H1 (cell line): ENCODE measurements around the gene FAIM2. TPM values are rescaled to one million over a fixed set of nuclear protein-coding genes. Genes with fewer than 3 reads are reported as not detected.
A peak's percentile ranks its signal among the peaks of the same experiment; 100 is the strongest.

Source experiments
- CTCF ChIA-PET: fragments of 300-600 bp; sonication (Branson Sonifier 250); formaldehyde crosslinking; loops from one replicate; lab custom pipeline; 2021; ENCODE audit not compliant: partially characterized antibody; lab: Charles Lee
- POLR2A ChIA-PET: fragments of 300-600 bp; sonication (Branson Sonifier 250); formaldehyde crosslinking; loops from one replicate; lab custom pipeline; 2021; ENCODE audit warnings: inconsistent platforms; ENCODE audit not compliant: partially characterized antibody; lab: Charles Lee
- DNase-seq, 2 experiments: peaks; one replicate each; pipeline versions ENCODE4 v3.0.0 to v3.0.0-alpha.2; 2010 to 2022; ENCODE audit warnings: low spot score in 2 of 2, low read depth in 1 of 2, mixed read lengths in 1 of 2
- FAIRE-seq: peaks from 2 replicates; lab custom pipeline; 2011; peaks lifted over from hg19 to GRCh38; lab: Jason Lieb, UNC
- H2AFZ ChIP-seq: 2 replicates; pipeline ENCODE4 v1.8.1; 2012; ENCODE audit warnings: low read length, inconsistent platforms
- H2AK5ac ChIP-seq: 2 replicates; pipeline ENCODE4 v1.6.1; 2013; ENCODE audit warnings: low read depth, low read length
- H2BK120ac ChIP-seq: replicated peaks from 2 replicates; pipeline ENCODE3; 2013; ENCODE audit warnings: low read depth, low read length, inconsistent platforms
- H2BK12ac ChIP-seq: 2 replicates; pipeline ENCODE4 v1.6.1; 2013; ENCODE audit warnings: low read depth, low read length
- H2BK15ac ChIP-seq: 2 replicates; pipeline ENCODE4 v1.6.1; 2013; ENCODE audit warnings: low read length
- H2BK20ac ChIP-seq: 2 replicates; pipeline ENCODE4 v1.6.1; 2013; ENCODE audit warnings: low read length
- H2BK5ac ChIP-seq: 2 replicates; pipeline ENCODE4 v1.6.1; 2013; ENCODE audit warnings: low read depth, low read length
- H3K14ac ChIP-seq: 2 replicates; pipeline ENCODE4 v1.6.1; 2013; ENCODE audit warnings: inconsistent platforms; ENCODE audit not compliant: insufficient read length
- H3K18ac ChIP-seq: 2 replicates; pipeline ENCODE4 v1.6.1; 2013; ENCODE audit warnings: low read length; ENCODE audit errors: extremely low read depth
- H3K23ac ChIP-seq: 2 replicates; pipeline ENCODE4 v1.6.1; 2013; ENCODE audit warnings: inconsistent platforms; ENCODE audit not compliant: insufficient read length
- H3K23me2 ChIP-seq: 2 replicates; pipeline ENCODE4 v1.6.1; 2013; ENCODE audit warnings: low read depth, low read length
- H3K27ac ChIP-seq: 2 replicates; pipeline ENCODE4 v1.6.1; 2011; ENCODE audit warnings: low read depth, low read length, inconsistent platforms
- H3K27me3 ChIP-seq, 4 experiments: replicated peaks in 1 of 4; 1 replicate in 1 of 4; 2 replicates in 3 of 4; pipeline versions ENCODE4 v1.6.1 to v1.8.1; 2011 to 2013; ENCODE audit warnings: low read length in 3 of 4, mild to moderate bottlenecking in 3 of 4, inconsistent platforms in 2 of 4, mixed read lengths in 2 of 4, moderate library complexity in 1 of 4; ENCODE audit not compliant: control insufficient read depth in 3 of 4, insufficient read depth in 3 of 4; ENCODE audit errors: extremely low read depth in 1 of 4
- H3K36me3 ChIP-seq, 4 experiments: 2 replicates each; pipeline versions ENCODE4 v1.6.1 to v1.8.1; 2011 to 2013; ENCODE audit warnings: mild to moderate bottlenecking in 4 of 4, low read length in 3 of 4, moderate library complexity in 2 of 4, control low read depth in 1 of 4, inconsistent platforms in 1 of 4; ENCODE audit not compliant: insufficient read depth in 4 of 4, control insufficient read depth in 2 of 4
- H3K4ac ChIP-seq: replicated peaks from 2 replicates; pipeline ENCODE3; 2013; ENCODE audit warnings: low read length, low read depth, mixed read lengths, inconsistent platforms; ENCODE audit not compliant: insufficient read length
- H3K4me1 ChIP-seq, 4 experiments: replicated peaks in 1 of 4; 1 replicate in 1 of 4; 2 replicates in 3 of 4; pipeline versions ENCODE4 v1.6.1 to v1.8.1; 2011 to 2013; ENCODE audit warnings: low read length in 3 of 4, inconsistent platforms in 2 of 4, mixed read lengths in 1 of 4; ENCODE audit not compliant: insufficient read depth in 4 of 4, control insufficient read depth in 3 of 4
- H3K4me2 ChIP-seq, 2 experiments: 2 replicates each; pipeline versions ENCODE4 v1.6.1 to v1.8.1; 2011 to 2013; ENCODE audit warnings: low read depth in 2 of 2, low read length in 2 of 2, control low read depth in 1 of 2, inconsistent platforms in 1 of 2, mild to moderate bottlenecking in 1 of 2; ENCODE audit not compliant: insufficient read depth in 1 of 2
- H3K4me3 ChIP-seq, 4 experiments: fragments of 200-600, 300-600 bp in 1 of 4; sonication (generic), shearing (Covaris generic), sonication (Bioruptor Twin) in 1 of 4; 2 replicates each; pipeline versions ENCODE4 v1.5.1 to v1.8.1; 2011 to 2016; ENCODE audit warnings: low read length in 4 of 4, low read depth in 3 of 4, control low read depth in 2 of 4, inconsistent platforms in 2 of 4, mild to moderate bottlenecking in 2 of 4, mixed read lengths in 1 of 4, moderate library complexity in 1 of 4; ENCODE audit not compliant: insufficient read depth in 2 of 4; ENCODE audit errors: extremely low read depth in 1 of 4
- H3K56ac ChIP-seq: replicated peaks from 2 replicates; pipeline ENCODE3; 2013; ENCODE audit warnings: low read depth, mild to moderate bottlenecking, mixed read lengths, low read length, inconsistent platforms; ENCODE audit not compliant: insufficient read length
- H3K79me1 ChIP-seq: 2 replicates; pipeline ENCODE4 v1.6.1; 2013; ENCODE audit warnings: low read depth, low read length, control low read depth
- H3K79me2 ChIP-seq, 2 experiments: 2 replicates each; pipeline versions ENCODE4 v1.6.1 to v1.8.1; 2012 to 2013; ENCODE audit warnings: low read length in 2 of 2, mild to moderate bottlenecking in 2 of 2, inconsistent platforms in 1 of 2; ENCODE audit not compliant: insufficient read depth in 2 of 2, control insufficient read depth in 1 of 2
- H3K9ac ChIP-seq, 4 experiments: replicated peaks in 1 of 4; 1 replicate in 1 of 4; 2 replicates in 3 of 4; pipeline versions ENCODE4 v1.6.1 to v1.8.1; 2011 to 2013; ENCODE audit warnings: low read depth in 3 of 4, low read length in 3 of 4, control low read depth in 2 of 4, mild to moderate bottlenecking in 2 of 4, moderate library complexity in 2 of 4, inconsistent platforms in 1 of 4; ENCODE audit errors: extremely low read depth in 1 of 4
- H3K9me3 ChIP-seq, 2 experiments: 2 replicates each; pipeline versions ENCODE4 v1.6.1 to v1.8.1; 2012 to 2013; ENCODE audit warnings: mild to moderate bottlenecking in 2 of 2, moderate library complexity in 2 of 2, control low read depth in 1 of 2, inconsistent platforms in 1 of 2, low read depth in 1 of 2, low read length in 1 of 2, mixed read lengths in 1 of 2; ENCODE audit not compliant: insufficient read depth in 2 of 2
- H4K20me1 ChIP-seq, 2 experiments: replicated peaks in 1 of 2; 2 replicates each; pipeline versions ENCODE3 to v1.8.1; 2011 to 2013; ENCODE audit warnings: inconsistent platforms in 2 of 2, low read length in 2 of 2, mild to moderate bottlenecking in 1 of 2; ENCODE audit not compliant: insufficient read depth in 2 of 2, control insufficient read depth in 1 of 2
- H4K5ac ChIP-seq: 2 replicates; pipeline ENCODE4 v1.6.1; 2013; ENCODE audit warnings: low read length, low read depth, mixed read lengths, inconsistent platforms; ENCODE audit not compliant: insufficient read length
- H4K8ac ChIP-seq: 2 replicates; pipeline ENCODE4 v1.8.0; 2013; ENCODE audit warnings: mild to moderate bottlenecking, moderate library complexity, low read length, inconsistent platforms; ENCODE audit not compliant: insufficient read depth; ENCODE audit errors: extremely low read depth
- H4K91ac ChIP-seq: replicated peaks from 2 replicates; pipeline ENCODE3; 2013; ENCODE audit warnings: low read length, mixed read lengths, inconsistent platforms; ENCODE audit not compliant: insufficient read length
- EZH2 ChIP-seq: fragments of 200-600 bp; sonication (generic); IDR thresholded peaks from 2 replicates; pipeline ENCODE4 v1.7.1; 2012; ENCODE audit warnings: low read depth, mild to moderate bottlenecking, moderate library complexity, low read length, inconsistent platforms; ENCODE audit not compliant: severe bottlenecking
- HDAC6 ChIP-seq: IDR thresholded peaks from one replicate; pipeline ENCODE4 v1.7.1; 2012; ENCODE audit warnings: low read depth, mild to moderate bottlenecking, inconsistent platforms, low read length, moderate library complexity
- JUN ChIP-seq: IDR thresholded peaks from 2 replicates; pipeline ENCODE4 v1.6.1; 2011; ENCODE audit warnings: low read depth, mild to moderate bottlenecking, improper control_type of control experiment, low read length
- NRF1 ChIP-seq: IDR thresholded peaks from 2 replicates; pipeline ENCODE4 v1.6.1; 2011; ENCODE audit warnings: mild to moderate bottlenecking, low read depth, low read length, improper control_type of control experiment
- SAP30 ChIP-seq: fragments of 300-600 bp; sonication (generic); IDR thresholded peaks from 2 replicates; pipeline ENCODE4 v1.7.1; 2012; ENCODE audit warnings: low read length, moderate library complexity, mild to moderate bottlenecking, inconsistent platforms; ENCODE audit not compliant: insufficient read depth, insufficient replicate concordance
- SUZ12 ChIP-seq: fragments of 200-600 bp; sonication (generic); IDR thresholded peaks from 2 replicates; pipeline ENCODE4 v1.6.1; 2012; ENCODE audit warnings: mild to moderate bottlenecking, inconsistent platforms, low read length, moderate library complexity, mixed read lengths
- TAF1 ChIP-seq: IDR thresholded peaks from 2 replicates; pipeline ENCODE4 v1.6.1; 2011; ENCODE audit warnings: mild to moderate bottlenecking, low read depth, low read length
- ZNF274 ChIP-seq: IDR thresholded peaks from 2 replicates; pipeline ENCODE4 v1.7.0; 2012; ENCODE audit warnings: low read length, borderline replicate concordance; ENCODE audit errors: extremely low read depth
- WGBS, 2 experiments: shearing (Covaris generic) in 1 of 2; methylation state at CpG; one replicate each; pipeline versions ENCODE4 v1.1.6 to v1.1.7; 2013 to 2015; ENCODE audit warnings: low lambda C conversion rate in 2 of 2, mixed read lengths in 2 of 2, inconsistent platforms in 1 of 2, low coverage in 1 of 2, missing lambda C conversion rate in 1 of 2; ENCODE audit not compliant: insufficient replicate concordance in 2 of 2, insufficient coverage in 1 of 2, insufficient read length in 1 of 2; ENCODE audit errors: extremely low coverage in 1 of 2, missing lambda C conversion rate in 1 of 2; 5-methylcytosine and 5-hydroxymethylcytosine counted together
- polyA plus RNA-seq, 7 experiments: library from polyadenylated mRNA; depleted of rRNA in 3 of 7; stranded (reverse) in 5 of 7; unstranded in 2 of 7; fragments of >200 nt in 5 of 7; fragments of 200-250 nt in 2 of 7; gene quantifications; 1 replicate in 5 of 7; 2 replicates in 1 of 7; 4 replicates in 1 of 7; pipeline versions ENCODE4 v1.2.1 to v1.2.3, GENCODE V29; 2011 to 2013; ENCODE audit warnings: missing spikeins in 2 of 7, mixed read lengths in 2 of 7
- total RNA-seq: library from RNA; stranded (reverse); fragmentation: NEBNext Ultra II Directional; extraction: Animal tissue kit (Norgen Biotek cat#: 25700); gene quantifications from 2 replicates; pipeline ENCODE4 v1.2.1, GENCODE V29; 2021
- TF ChIP-seq, protein P1 (sequence below): IDR thresholded peaks from 2 replicates; pipeline ENCODE4 v1.6.1; 2011; ENCODE audit warnings: low read length, improper control_type of control experiment
- TF ChIP-seq, protein P2 (sequence below), 3 experiments: IDR thresholded peaks; 1 replicate in 2 of 3; 2 replicates in 1 of 3; pipeline versions ENCODE4 v1.5.1 to v1.6.1; 2011; ENCODE audit warnings: low read length in 3 of 3, mild to moderate bottlenecking in 3 of 3, inconsistent platforms in 2 of 3, low read depth in 1 of 3, moderate library complexity in 1 of 3; ENCODE audit not compliant: insufficient read depth in 1 of 3; ENCODE audit errors: control extremely low read depth in 1 of 3

Gene FAIM2
- total and polyA plus RNA-seq, 2 of the 8 experiments (the other 6 are each of a cell fraction or from before 2014, with no cell fraction given): 0.89 to 1.3 TPM

DNA sequence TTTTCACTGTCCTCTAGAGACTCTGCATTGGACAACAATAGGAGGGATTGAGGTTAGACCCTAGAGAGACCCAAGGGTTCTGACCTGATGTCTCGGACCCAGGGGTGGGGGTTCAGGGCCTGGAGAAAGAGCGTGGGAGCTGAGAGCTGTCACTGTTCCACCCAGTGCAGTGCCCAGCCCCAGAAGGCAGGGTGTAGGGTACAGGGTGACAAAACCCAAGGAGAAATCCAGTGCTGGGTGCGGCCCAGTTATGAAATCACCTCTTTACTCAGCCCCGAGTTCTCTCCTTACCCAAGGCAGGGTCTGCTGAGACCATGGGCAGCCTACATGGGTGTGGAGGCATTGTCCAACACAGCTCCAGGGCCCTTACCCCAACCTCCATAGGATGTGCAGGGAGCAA lies 49.5 kb upstream of the FAIM2 start:
- Histone ChIP-seq H4K8ac (peak overlapping the region; percentile 20; the same call in 1 of the 2 replicates), H3K79me1 (no peaks in the 10 kb centered on the region), H3K4me1 (peaks cover 0 to 8% (median 4%) of the 10 kb centered on the region in 4 experiments; a peak in 3 of 7 replicates), H2BK12ac (no peak overlapping the region), H3K4me2 (no peak overlapping the region), H4K20me1 (no peaks in the 10 kb centered on the region), H3K9me3 (no peaks in the 10 kb centered on the region), H3K56ac (no peak overlapping the region), H4K91ac (no peak overlapping the region), H3K36me3 (no peaks in the 10 kb centered on the region), H3K79me2 (no peaks in the 10 kb centered on the region), H2BK15ac (0 out of 2 replicates have a peak overlapping the region, but pooled peaks have one; percentile 88), H2AK5ac (no peak overlapping the region), H3K9ac (no peak overlapping the region), H3K14ac (no peak overlapping the region), H3K27ac (no peak overlapping the region), H4K5ac (no peak overlapping the region), H2BK5ac (no peak overlapping the region), H2BK20ac (no peak overlapping the region), H2AFZ (no peak overlapping the region), H3K4me3 (no peak overlapping the region), H3K27me3 (peaks cover 0 to 31% (median 21%) of the 10 kb centered on the region in 4 experiments; a peak in 6 of 7 replicates), H3K18ac (no peak overlapping the region), H3K23ac (no peak overlapping the region), H3K4ac (no peak overlapping the region), H2BK120ac (no peak overlapping the region), H3K23me2 (no peaks in the 10 kb centered on the region; the same call in 1 of the 2 replicates)
- ChIA-PET CTCF (interaction anchor here (0.6 to 7.8 kb wide), 5 partner anchors 10 to 176 kb away, joined by 3 to 86 read pairs (median 5); no protein-coding TSS in a partner anchor), POLR2A (no interaction called here)
- FAIRE-seq (no peak), DNase-seq (no peak)
- TF ChIP-seq HDAC6 (no peak), JUN (no peak), SAP30 (no peak), ZNF274 (no peak), EZH2 (no peak), TAF1 (no peak), SUZ12 (no peak), NRF1 (no peak)
- TF ChIP-seq, protein P1, sequence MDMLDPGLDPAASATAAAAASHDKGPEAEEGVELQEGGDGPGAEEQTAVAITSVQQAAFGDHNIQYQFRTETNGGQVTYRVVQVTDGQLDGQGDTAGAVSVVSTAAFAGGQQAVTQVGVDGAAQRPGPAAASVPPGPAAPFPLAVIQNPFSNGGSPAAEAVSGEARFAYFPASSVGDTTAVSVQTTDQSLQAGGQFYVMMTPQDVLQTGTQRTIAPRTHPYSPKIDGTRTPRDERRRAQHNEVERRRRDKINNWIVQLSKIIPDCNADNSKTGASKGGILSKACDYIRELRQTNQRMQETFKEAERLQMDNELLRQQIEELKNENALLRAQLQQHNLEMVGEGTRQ: no peak
- TF ChIP-seq, protein P2, sequence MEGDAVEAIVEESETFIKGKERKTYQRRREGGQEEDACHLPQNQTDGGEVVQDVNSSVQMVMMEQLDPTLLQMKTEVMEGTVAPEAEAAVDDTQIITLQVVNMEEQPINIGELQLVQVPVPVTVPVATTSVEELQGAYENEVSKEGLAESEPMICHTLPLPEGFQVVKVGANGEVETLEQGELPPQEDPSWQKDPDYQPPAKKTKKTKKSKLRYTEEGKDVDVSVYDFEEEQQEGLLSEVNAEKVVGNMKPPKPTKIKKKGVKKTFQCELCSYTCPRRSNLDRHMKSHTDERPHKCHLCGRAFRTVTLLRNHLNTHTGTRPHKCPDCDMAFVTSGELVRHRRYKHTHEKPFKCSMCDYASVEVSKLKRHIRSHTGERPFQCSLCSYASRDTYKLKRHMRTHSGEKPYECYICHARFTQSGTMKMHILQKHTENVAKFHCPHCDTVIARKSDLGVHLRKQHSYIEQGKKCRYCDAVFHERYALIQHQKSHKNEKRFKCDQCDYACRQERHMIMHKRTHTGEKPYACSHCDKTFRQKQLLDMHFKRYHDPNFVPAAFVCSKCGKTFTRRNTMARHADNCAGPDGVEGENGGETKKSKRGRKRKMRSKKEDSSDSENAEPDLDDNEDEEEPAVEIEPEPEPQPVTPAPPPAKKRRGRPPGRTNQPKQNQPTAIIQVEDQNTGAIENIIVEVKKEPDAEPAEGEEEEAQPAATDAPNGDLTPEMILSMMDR (IDR thresholded peaks at IDR 0.05; ENCODE audit: control extremely low read depth in 1 of 3, insufficient read depth in 1 of 3, low read depth in 1 of 3, low read length in 3 of 3): no peak
- 95% methylated on average over 4 of the region's 4 CpGs; no CpG with 5 or more reads in 1 of the 2 experiments for WGBS, 2 experiments
